ENCODE measurements around the gene CHFR. TPM values are rescaled to one million over a fixed set of nuclear protein-coding genes. Genes with fewer than 3 reads are reported as not detected.
A peak's percentile ranks its signal among the peaks of the same experiment; 100 is the strongest.
"Not testable (repeated sequence)": the region's sequence is repeated elsewhere in the genome, so short reads cannot be mapped to it uniquely, and the experiment has no call there.

The CHFR gene
- total RNA-seq = 10 to 100 TPM; 57.0 to 80.4 TPM
- polyA plus RNA-seq (2013, experiment 1 of 2) = 33.9 TPM
- polyA plus RNA-seq (2013, experiment 2 of 2) = 33.5 TPM
- long read RNA-seq, experiment 1, partial matches to known transcripts = 8 of 24 reads
- long read RNA-seq, experiment 1, other reads (novel, unspliced or antisense) = 15 of 24 reads
- long read RNA-seq, experiment 2, transcript CHFR-203 (18 exons, 2,648 nt) = minor isoform, 5 of 141 reads
- long read RNA-seq, experiment 2, transcript CHFR-205 (18 exons, 3,250 nt) = major isoform, 25 of 141 reads
- long read RNA-seq, experiment 2, transcript CHFR-204 (16 exons, 2,990 nt) = minor isoform, 14 of 141 reads
- long read RNA-seq, experiment 2, partial matches to known transcripts = 51 of 141 reads
- long read RNA-seq, experiment 2, other reads (novel, unspliced or antisense) = 46 of 141 reads
- long read RNA-seq, experiment 3, transcript CHFR-205 (18 exons, 3,250 nt) = major isoform, 103 of 530 reads
- long read RNA-seq, experiment 3, transcript CHFR-204 (16 exons, 2,990 nt) = minor isoform, 19 of 530 reads
- long read RNA-seq, experiment 3, transcript CHFR-203 (18 exons, 2,648 nt) = minor isoform, 24 of 530 reads
- long read RNA-seq, experiment 3, partial matches to known transcripts = 62 of 530 reads
- long read RNA-seq, experiment 3, other reads (novel, unspliced or antisense) = 319 of 530 reads
- long read RNA-seq, experiment 4, partial matches to known transcripts = 3 of 17 reads
- long read RNA-seq, experiment 4, other reads (novel, unspliced or antisense) = 12 of 17 reads

GRCh38 chr12:132887513-132888351 lies at the start of gene CHFR:
CHFR (minus strand) TSS chr12:132887605; CDS start chr12:132887328, 277 bp downstream.
- peaks cover 16% of the 10 kb centered on the region for H3K36me3 ChIP-seq (ENCODE audit: control insufficient read depth, insufficient read depth, low read length)

GRCh38 chr12:132936921-132937320 lies 49.5 kb upstream of the CHFR start:
- H3K9ac ChIP-seq (ENCODE audit: extremely low read depth, low read length, poor library complexity, severe bottlenecking); H3K27ac ChIP-seq (ENCODE audit: low read depth, low read length); H3K27ac Mint-ChIP-seq; H3K27me3 Mint-ChIP-seq (ENCODE audit: insufficient read depth); H3K4me3 ChIP-seq (ENCODE audit: low read length); H3K4me1 Mint-ChIP-seq; H3K4me3 Mint-ChIP-seq; DNase-seq; H3K27me3 ChIP-seq (ENCODE audit: control insufficient read depth, insufficient read depth, low read length, poor library complexity, severe bottlenecking); H3K4me1 ChIP-seq (ENCODE audit: control insufficient read depth, insufficient read depth, low read length): not testable (repeated sequence)
- Histone ChIP-seq H3K36me3 (ENCODE audit: control insufficient read depth, insufficient read depth, low read length) (peaks cover 22% of the 10 kb centered on the region), H3K9me3 (ENCODE audit: control insufficient read depth, low read length) (peaks cover 73% of the 10 kb centered on the region)
- 90 to 100% methylated on average over 1 to 7 of the region's 8 CpGs for WGBS, 2 experiments (ENCODE audit: insufficient coverage in 1 of 2, insufficient read length in 1 of 2)
- peaks cover 76% of the 10 kb centered on the region for H3K36me3 Mint-ChIP-seq (ENCODE audit: low read depth)
- H3K9me3 Mint-ChIP-seq = peaks cover 81% of the 10 kb centered on the region

More at GRCh38 chr12:132887513-132888351, at the start of gene CHFR:
- peak within 1 kb of the TSS; percentile 92 for H3K9ac ChIP-seq (ENCODE audit: extremely low read depth, low read length, poor library complexity, severe bottlenecking)
- WGBS, 2 experiments (ENCODE audit: insufficient coverage in 1 of 2, insufficient read length in 1 of 2) = 9 to 24% methylated on average over 52 to 84 of the region's 84 CpGs
- H3K27ac Mint-ChIP-seq = peak within 1 kb of the TSS; percentile 99
- peak; percentile 99 for DNase-seq
- peak within 1 kb of the TSS; percentile 83 for H3K27ac ChIP-seq (ENCODE audit: low read depth, low read length)
- H3K9me3 ChIP-seq (ENCODE audit: control insufficient read depth, low read length) = peaks cover 28% of the 10 kb centered on the region
- H3K4me3 ChIP-seq (ENCODE audit: low read length) = peak within 1 kb of the TSS; percentile 94
- H3K36me3 Mint-ChIP-seq (ENCODE audit: low read depth) = peaks cover 35% of the 10 kb centered on the region
- peaks cover 3% of the 10 kb centered on the region for H3K27me3 Mint-ChIP-seq (ENCODE audit: insufficient read depth)
- H3K27me3 ChIP-seq (ENCODE audit: control insufficient read depth, insufficient read depth, low read length, poor library complexity, severe bottlenecking) = no peaks in the 10 kb centered on the region
- no peaks in the 10 kb centered on the region for H3K9me3 Mint-ChIP-seq
- peak within 1 kb of the TSS; percentile 92 for H3K4me3 Mint-ChIP-seq
- H3K4me1 Mint-ChIP-seq = peaks cover 19% of the 10 kb centered on the region
- TF ChIP-seq CTCF (conservative IDR thresholded peaks at IDR 0.05) = no peak
- no peaks in the 10 kb centered on the region for H3K4me1 ChIP-seq (ENCODE audit: control insufficient read depth, insufficient read depth, low read length)

GRCh38 chr12:132936163-132936562 lies 48.8 kb upstream of the CHFR start:
- TF ChIP-seq CTCF (conservative IDR thresholded peaks at IDR 0.05) = no peak
- 86% methylated on average over 2 of the region's 2 CpGs; no CpG with 5 or more reads in 1 of the 2 experiments for WGBS, 2 experiments (ENCODE audit: insufficient coverage in 1 of 2, insufficient read length in 1 of 2)
- Mint-ChIP-seq H3K27me3 (ENCODE audit: insufficient read depth) (no peaks in the 10 kb centered on the region), H3K27ac (no peak overlapping the region), H3K36me3 (ENCODE audit: low read depth) (peaks cover 76% of the 10 kb centered on the region), H3K4me3 (no peak overlapping the region), H3K9me3 (peaks cover 82% of the 10 kb centered on the region), H3K4me1 (no peaks in the 10 kb centered on the region)
- Histone ChIP-seq H3K4me1 (ENCODE audit: control insufficient read depth, insufficient read depth, low read length) (no peaks in the 10 kb centered on the region), H3K36me3 (ENCODE audit: control insufficient read depth, insufficient read depth, low read length) (peaks cover 21% of the 10 kb centered on the region), H3K27me3 (ENCODE audit: control insufficient read depth, insufficient read depth, low read length, poor library complexity, severe bottlenecking) (no peaks in the 10 kb centered on the region), H3K4me3 (ENCODE audit: low read length) (no peak overlapping the region), H3K9ac (ENCODE audit: extremely low read depth, low read length, poor library complexity, severe bottlenecking) (no peak overlapping the region), H3K9me3 (ENCODE audit: control insufficient read depth, low read length) (peaks cover 73% of the 10 kb centered on the region), H3K27ac (ENCODE audit: low read depth, low read length) (no peak overlapping the region)
- DNase-seq = no peak
